PC-3 (cell line): ENCODE data around the gene HS3ST5.

Experiments used
- CTCF ChIP-seq: fragments of 300-600 bp; sonication (generic); conservative IDR thresholded peaks from 2 replicates; pipeline ENCODE4 v1.5.1; 2017; ENCODE audit warnings: antibody characterized with exemption, low read depth, mild to moderate bottlenecking, low read length
- EZH2 ChIP-seq: fragments of 300-600 bp; sonication (generic); IDR thresholded peaks from one replicate; pipeline ENCODE4 v1.6.1; 2017; ENCODE audit warnings: antibody characterized with exemption, mild to moderate bottlenecking, low read length; ENCODE audit not compliant: unreplicated experiment

DNA sequence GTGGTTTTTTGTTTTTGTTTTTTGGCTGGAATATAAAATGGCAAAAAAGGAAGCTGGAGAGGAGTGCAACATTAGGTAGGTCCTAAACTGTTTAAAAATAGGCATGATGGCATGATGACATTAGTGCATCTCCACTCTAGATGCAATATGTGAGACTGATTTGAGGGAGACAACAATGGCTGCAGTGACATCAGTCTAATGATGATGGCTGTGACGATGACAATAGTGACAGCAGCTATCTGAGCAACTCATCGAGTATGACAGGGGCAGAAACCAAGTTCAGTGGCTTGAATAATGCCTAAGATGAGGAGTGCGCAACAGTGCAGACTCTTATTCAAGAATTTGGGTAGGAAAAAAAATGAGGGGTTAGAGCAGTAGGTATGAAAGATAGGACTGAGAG lies 82.0 kb downstream of the HS3ST5 start:
- TF ChIP-seq CTCF (no peak), EZH2 (no peak)
